Type B pancreatic cell (in vitro differentiated cells): ENCODE data around the gene KCNK17. TPM values are rescaled to one million over a fixed set of nuclear protein-coding genes. Genes with fewer than 3 reads are reported as not detected.

Experiments used
- DNase-seq: peaks from one replicate; pipeline ENCODE4 v3.0.0; 2021; ENCODE audit warnings: mixed read lengths; ENCODE audit not compliant: unreplicated experiment; ENCODE audit errors: extremely low spot score
- H3K27ac Mint-ChIP-seq: 2 replicates; pipeline ENCODE4 v1.8.0; 2021; ENCODE audit warnings: mild to moderate bottlenecking, mixed read lengths
- H3K27me3 Mint-ChIP-seq: 2 replicates; pipeline ENCODE4 v1.8.0; 2021; ENCODE audit warnings: mixed read lengths
- H3K36me3 Mint-ChIP-seq: 2 replicates; pipeline ENCODE4 v1.8.0; 2021; ENCODE audit warnings: mixed read lengths
- H3K4me1 Mint-ChIP-seq: one replicate; pipeline ENCODE4 v1.8.0; 2021; ENCODE audit warnings: mixed read lengths; ENCODE audit not compliant: unreplicated experiment
- H3K4me3 Mint-ChIP-seq: 2 replicates; pipeline ENCODE4 v1.8.0; 2021; ENCODE audit warnings: mild to moderate bottlenecking, mixed read lengths
- H3K9me3 Mint-ChIP-seq: 2 replicates; pipeline ENCODE4 v1.8.0; 2021; ENCODE audit warnings: mixed read lengths
- CTCF ChIP-seq: fragments of 200-600 bp; sonication (generic); conservative IDR thresholded peaks from 2 replicates; pipeline ENCODE4 v1.5.0; 2021; ENCODE audit warnings: antibody characterized with exemption, mild to moderate bottlenecking
- total RNA-seq: library from RNA; stranded (reverse); gene quantifications from 2 replicates; pipeline ENCODE4 v1.2.1, GENCODE V29; 2021; ENCODE audit warnings: low replicate concordance

KCNK17 gene
- total RNA-seq, 1 donor from 2014 or later: 9.9 TPM

DNA sequence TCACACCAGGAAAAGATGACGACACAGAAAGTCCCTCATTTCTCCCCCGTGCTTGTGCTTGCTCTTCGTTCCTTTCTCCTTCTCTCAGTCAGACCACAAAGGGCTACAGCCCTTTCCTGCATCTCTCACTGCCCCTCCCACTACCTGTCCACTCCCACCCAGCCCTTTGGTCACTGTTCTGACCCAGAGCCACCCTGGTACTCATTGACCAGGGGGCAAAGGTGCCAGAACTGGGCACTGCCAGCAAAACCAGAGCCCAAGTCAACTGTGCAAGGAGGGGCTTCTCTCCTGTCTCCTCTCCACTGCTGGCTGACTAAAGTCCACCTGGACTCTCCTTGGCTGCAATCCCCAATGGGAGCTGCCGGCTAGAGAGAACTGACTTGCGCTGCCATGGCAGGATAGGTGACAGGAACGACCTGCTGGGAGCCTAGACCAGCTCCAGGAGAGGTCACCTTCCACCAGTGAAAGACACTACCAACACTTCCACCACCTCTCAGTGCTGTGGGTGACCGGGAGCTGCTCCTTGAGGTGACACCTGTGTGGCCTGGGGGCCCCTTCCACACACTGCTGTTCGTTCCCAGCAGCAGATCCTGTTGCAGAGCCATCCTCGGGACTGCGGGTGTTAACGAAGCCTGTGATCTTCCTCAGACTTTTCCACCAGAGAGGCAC is 32.8 kb downstream of the KCNK17 start:
- no peaks in the 10 kb centered on the region for H3K4me1 Mint-ChIP-seq
- no peaks in the 10 kb centered on the region for H3K36me3 Mint-ChIP-seq
- H3K27ac Mint-ChIP-seq: no peak overlapping the region

DNA sequence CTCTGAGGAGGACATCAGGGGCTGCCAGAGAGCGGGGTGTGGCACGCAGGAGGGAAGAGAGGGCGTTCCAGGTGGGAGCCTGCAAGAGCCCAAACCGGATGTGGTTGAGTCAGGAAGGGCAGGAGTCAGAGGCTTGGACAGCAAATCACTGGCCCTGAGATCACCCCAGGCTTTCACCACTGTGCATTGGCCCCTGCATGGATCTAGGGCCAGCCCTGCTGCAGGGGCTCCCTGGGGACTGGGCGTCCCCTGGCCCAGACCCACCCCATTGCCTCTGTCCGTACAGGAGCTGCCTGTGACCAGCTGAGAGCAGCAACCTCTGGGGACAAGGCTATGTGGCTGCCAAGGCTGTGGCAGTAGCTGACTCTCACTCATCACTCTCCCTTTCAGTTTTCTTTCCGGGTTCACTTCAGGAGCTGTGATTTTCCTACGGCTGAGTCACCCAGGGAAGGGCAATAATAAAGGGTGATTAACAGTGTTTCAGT is 33.9 kb downstream of the KCNK17 start:
- Mint-ChIP-seq H3K27me3 (peaks cover 9% of the 10 kb centered on the region), H3K36me3 (no peaks in the 10 kb centered on the region), H3K27ac (no peak overlapping the region), H3K4me3 (no peak overlapping the region), H3K4me1 (no peaks in the 10 kb centered on the region), H3K9me3 (no peaks in the 10 kb centered on the region)
- no peak for DNase-seq
- TF ChIP-seq CTCF: no peak

More for the DNA sequence above, 32.8 kb downstream of the KCNK17 start:
- no peak overlapping the region for H3K4me3 Mint-ChIP-seq
- no peaks in the 10 kb centered on the region for H3K9me3 Mint-ChIP-seq
- no peak for TF ChIP-seq CTCF
- no peak for DNase-seq
- H3K27me3 Mint-ChIP-seq: peaks cover 14% of the 10 kb centered on the region

DNA sequence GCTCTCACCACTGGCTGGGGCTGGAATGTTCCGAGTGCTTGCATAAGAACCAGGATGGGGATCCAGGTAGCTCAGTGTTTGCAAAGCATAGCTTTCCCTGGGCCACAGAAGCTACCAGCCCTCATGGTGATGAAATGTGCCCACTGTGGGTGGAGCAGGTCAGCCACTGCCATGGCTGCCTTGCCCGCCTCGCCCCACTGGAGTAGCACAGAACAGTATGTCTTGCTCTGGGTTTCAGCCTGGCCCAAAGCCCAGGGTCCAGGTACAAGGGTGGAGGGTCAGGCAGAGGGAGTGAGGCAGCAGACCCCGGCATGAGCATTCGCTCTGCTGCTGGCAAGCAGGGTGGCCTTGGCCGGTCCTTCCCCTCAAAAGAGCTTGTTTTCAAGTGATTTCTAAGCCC is 34.7 kb downstream of the KCNK17 start:
- no peaks in the 10 kb centered on the region for H3K4me1 Mint-ChIP-seq
- H3K27ac Mint-ChIP-seq: no peak overlapping the region
- H3K27me3 Mint-ChIP-seq: peaks cover 9% of the 10 kb centered on the region
- H3K9me3 Mint-ChIP-seq: no peaks in the 10 kb centered on the region
- no peaks in the 10 kb centered on the region for H3K36me3 Mint-ChIP-seq
- no peak for DNase-seq
- no peak overlapping the region for H3K4me3 Mint-ChIP-seq
- no peak for TF ChIP-seq CTCF

DNA sequence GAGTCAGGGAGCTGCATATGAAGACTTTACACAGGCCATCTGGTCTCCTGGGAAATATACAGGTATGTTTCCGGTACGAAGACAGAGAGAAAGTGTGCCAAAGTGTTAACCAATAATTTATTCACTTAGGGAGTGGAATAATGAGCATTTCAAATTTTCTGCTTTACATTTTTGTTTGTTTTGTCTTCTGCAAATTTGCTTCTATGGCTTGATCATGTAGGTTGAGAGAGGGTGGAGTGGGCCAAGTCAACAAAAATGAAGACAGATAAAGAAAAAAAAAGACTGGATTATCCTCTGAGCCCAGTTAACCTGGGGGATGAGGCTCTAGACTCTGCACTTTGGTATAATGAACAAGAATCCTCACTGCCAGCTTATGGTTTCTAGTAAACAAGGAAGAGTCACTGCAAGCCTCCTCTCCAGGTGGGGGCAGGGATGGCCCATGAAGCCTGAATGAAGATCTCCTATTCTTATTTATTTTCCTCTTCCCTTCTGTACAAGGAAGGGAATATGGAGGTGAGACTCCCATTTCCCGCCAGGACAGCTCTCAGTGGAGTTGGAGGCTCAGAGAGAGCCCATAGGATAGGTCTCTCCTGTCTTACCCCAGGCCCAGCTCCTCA is 37.7 kb downstream of the KCNK17 start:
- no peak for TF ChIP-seq CTCF
- H3K27ac Mint-ChIP-seq: no peak overlapping the region
- H3K36me3 Mint-ChIP-seq: no peaks in the 10 kb centered on the region
- peaks cover 4% of the 10 kb centered on the region for H3K27me3 Mint-ChIP-seq
- H3K4me1 Mint-ChIP-seq: no peaks in the 10 kb centered on the region
- H3K9me3 Mint-ChIP-seq: no peaks in the 10 kb centered on the region
- no peak for DNase-seq
- H3K4me3 Mint-ChIP-seq: no peak overlapping the region

DNA sequence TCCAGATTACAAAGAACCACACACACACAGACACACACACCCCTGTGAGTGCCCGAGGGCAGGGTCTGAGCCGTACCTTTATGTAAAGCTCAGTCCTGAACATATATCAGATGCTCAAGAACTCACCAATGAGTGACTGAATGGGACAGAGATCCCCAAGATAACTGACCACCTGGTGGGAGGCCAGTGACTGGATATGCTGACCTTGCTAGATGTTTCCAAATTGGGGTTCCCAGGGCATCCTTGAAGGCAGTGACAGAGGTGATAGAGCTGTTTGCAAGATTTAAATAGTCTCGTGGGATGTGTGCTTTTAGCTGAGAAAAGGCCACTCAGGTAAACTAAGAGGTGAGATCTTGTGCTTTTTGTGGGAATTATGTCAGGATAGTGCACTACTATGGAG is 39.3 kb downstream of the KCNK17 start:
- Mint-ChIP-seq H3K4me3 (no peak overlapping the region), H3K27me3 (peaks cover 4% of the 10 kb centered on the region), H3K27ac (no peak overlapping the region), H3K4me1 (no peaks in the 10 kb centered on the region), H3K36me3 (no peaks in the 10 kb centered on the region), H3K9me3 (no peaks in the 10 kb centered on the region)
- DNase-seq: no peak
- no peak for TF ChIP-seq CTCF
